Measurements from ENCODE around the gene TBCD. TPM values are rescaled to one million over a fixed set of nuclear protein-coding genes. Genes with fewer than 3 reads are reported as not detected.

TBCD gene
- total RNA-seq, 1 donor from 2014 or later, result 84.8 TPM

DNA sequence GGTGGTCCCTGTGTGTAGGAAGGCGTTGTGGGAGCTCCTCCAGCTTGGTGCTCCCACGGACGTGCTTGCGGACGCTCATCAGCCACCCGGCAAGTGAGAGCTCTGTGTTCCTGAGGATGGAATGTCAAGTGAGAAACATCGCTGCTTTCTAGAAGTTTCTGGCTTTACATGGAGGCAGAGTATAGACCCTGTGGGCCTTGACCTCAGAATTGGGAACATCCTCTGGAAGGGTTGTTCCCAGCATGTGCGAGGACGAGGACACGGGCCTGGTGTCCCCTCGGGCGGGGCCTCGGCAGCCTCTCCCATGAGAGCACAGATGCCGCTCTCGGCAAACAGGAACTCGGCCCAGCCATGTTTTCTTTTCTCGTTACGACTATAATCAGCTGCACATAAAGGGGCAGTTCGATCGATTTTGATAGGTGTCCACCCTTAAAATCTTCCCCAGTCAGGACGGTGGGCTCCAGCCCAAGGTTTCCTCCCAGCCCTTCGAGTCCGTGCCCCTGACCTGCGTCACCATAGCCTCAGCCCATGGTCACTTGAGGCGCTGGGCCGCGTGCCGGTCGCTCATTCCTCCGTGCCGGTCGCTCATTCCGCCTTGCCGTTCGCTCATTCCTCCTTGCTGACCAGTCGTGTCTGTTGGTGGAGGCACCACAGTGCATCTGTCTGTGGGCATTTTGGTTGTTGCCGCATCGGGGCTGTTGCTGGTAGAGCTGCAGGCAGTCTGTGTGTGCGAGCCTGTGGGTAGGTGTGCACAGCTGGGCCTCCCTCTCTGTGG lies 179.2 kb downstream of the TBCD start:
- Histone ChIP-seq H3K4me3 (no peak overlapping the region), H3K27ac (no peak overlapping the region), H3K9me3 (no peaks in the 10 kb centered on the region), H3K36me3 (peaks cover 96% of the 10 kb centered on the region), H3K27me3 (ENCODE audit: low read depth) (no peaks in the 10 kb centered on the region), H3K4me1 (no peaks in the 10 kb centered on the region)
- TF ChIP-seq, protein P1, sequence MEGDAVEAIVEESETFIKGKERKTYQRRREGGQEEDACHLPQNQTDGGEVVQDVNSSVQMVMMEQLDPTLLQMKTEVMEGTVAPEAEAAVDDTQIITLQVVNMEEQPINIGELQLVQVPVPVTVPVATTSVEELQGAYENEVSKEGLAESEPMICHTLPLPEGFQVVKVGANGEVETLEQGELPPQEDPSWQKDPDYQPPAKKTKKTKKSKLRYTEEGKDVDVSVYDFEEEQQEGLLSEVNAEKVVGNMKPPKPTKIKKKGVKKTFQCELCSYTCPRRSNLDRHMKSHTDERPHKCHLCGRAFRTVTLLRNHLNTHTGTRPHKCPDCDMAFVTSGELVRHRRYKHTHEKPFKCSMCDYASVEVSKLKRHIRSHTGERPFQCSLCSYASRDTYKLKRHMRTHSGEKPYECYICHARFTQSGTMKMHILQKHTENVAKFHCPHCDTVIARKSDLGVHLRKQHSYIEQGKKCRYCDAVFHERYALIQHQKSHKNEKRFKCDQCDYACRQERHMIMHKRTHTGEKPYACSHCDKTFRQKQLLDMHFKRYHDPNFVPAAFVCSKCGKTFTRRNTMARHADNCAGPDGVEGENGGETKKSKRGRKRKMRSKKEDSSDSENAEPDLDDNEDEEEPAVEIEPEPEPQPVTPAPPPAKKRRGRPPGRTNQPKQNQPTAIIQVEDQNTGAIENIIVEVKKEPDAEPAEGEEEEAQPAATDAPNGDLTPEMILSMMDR (IDR thresholded peaks at IDR 0.05), result no peak
- DNase-seq (peak; percentile 41), ATAC-seq (no peak)
- intact Hi-C loops (cut with DNase I), result no loop called here

DNA sequence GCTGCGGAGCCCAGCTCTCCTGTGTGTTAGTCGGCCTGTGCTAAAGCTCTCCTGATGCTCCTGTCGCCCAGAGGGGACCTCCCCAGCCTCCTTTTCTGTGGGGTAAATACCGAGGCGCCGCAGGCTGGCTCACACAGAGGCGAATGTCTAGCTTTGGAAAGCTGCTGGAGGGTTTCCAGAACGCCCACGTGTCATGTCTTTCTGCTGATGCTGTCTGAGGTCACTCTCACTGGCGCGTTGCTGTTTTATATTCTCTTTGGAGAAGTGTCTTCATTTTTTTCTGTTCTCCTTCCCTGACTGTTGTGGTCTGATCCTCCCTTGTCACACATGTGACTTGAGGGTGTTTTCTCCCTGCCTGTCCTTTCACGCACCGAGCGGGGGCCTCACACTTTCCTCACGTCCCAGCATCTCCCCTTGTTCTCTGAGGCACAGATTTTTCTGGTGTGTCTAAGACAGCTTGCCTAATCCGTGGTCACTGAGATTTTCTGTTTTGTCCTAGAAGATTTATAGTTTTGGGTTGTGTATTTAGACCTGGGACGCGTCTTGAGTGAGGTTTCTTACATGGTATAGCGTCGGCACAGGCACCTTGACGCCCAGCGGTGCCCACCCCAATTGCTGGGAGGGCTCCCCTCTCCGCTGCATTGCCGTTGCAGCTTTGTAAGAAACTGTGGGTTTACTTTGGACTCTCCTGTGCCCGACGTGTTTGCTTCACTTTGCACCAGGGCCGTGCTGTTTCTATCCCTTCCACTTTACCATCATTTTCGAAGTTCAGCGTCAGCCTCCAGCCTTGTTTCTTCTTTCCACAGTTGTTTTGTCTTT lies 180.0 kb downstream of the TBCD start:
- H3K4me3 ChIP-seq, result no peak overlapping the region
- H3K27ac ChIP-seq, result no peak overlapping the region
- peak; percentile 14 for DNase-seq
- H3K9me3 ChIP-seq, result no peaks in the 10 kb centered on the region
- TF ChIP-seq, protein P1 (IDR thresholded peaks at IDR 0.05), result no peak
- no peak for ATAC-seq
- intact Hi-C loops (cut with DNase I), result no loop called here
- H3K36me3 ChIP-seq, result peaks cover 96% of the 10 kb centered on the region
- no peaks in the 10 kb centered on the region for H3K4me1 ChIP-seq
- H3K27me3 ChIP-seq (ENCODE audit: low read depth), result no peaks in the 10 kb centered on the region

DNA sequence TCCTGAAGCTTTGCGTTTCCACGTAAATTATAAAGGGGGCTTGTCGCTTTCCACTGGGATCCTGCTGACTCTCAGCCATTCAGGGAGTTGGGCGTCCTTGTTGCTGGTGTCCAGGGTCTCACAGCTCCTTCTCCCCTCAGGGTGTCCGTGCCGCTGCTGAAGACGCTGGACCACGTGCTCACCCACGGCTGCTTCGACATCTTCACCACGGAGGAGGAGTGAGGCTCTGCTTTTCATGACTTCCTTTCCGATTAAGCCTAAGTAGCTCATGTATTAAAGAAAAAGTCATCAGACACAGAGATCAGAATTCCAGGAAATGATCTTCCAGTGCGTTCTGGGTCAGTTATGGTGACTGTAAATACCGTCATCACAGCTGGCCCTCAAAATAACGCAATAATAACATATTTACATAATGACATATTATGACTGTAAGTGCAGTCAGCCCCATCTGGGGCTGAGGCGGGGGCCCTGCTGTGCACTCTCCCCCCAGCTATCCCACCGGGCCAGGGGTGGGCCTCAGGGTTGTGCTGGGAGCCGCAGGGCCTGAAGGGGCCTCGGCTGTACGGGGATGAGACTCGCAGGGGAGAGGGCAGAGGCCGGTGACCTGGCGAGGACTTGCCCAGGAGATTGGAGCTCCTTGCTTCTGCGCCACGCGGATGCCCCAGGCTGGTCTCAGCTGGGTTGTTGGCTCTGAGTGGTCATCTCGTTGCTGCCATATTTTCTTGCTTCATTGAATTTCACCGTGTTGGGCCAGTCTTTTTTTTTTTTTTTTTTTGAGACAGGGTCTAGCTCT lies 180.8 kb downstream of the TBCD start:
- no peak overlapping the region for H3K4me3 ChIP-seq
- peaks cover 96% of the 10 kb centered on the region for H3K36me3 ChIP-seq
- no peak overlapping the region for H3K27ac ChIP-seq
- no peaks in the 10 kb centered on the region for H3K27me3 ChIP-seq (ENCODE audit: low read depth)
- peak; percentile 37 for DNase-seq
- H3K4me1 ChIP-seq, result no peaks in the 10 kb centered on the region
- TF ChIP-seq, protein P1 (IDR thresholded peaks at IDR 0.05), result no peak
- H3K9me3 ChIP-seq, result no peaks in the 10 kb centered on the region
- peak in 1 of 2 donors; percentile 20 for ATAC-seq
- intact Hi-C loops (cut with DNase I), result no loop called here

DNA sequence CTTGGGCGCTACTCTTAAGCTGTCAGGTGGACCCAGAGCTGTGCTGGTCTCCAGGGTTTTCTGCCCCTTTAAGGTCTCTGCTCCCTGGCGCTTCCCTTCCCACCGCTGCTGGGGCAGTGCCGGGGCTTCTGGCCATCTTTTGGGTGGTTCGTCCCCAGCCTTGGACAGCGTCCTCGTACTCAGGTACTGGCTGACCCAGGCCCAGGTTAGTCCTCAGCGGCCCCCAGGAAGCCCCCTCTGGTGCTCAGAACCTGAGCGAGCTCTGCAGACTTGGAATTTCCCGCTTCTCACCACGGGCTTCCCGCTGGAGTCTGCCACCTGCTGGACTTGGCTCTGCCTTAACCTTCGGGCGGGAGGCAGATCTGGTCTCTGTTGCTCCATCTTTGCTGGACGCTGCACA lies 182.0 kb downstream of the TBCD start:
- ATAC-seq (no peak), DNase-seq (peak; percentile 16)
- Histone ChIP-seq H3K9me3 (no peaks in the 10 kb centered on the region), H3K4me3 (no peak overlapping the region), H3K36me3 (peaks cover 93% of the 10 kb centered on the region), H3K4me1 (no peaks in the 10 kb centered on the region), H3K27ac (no peak overlapping the region), H3K27me3 (ENCODE audit: low read depth) (no peaks in the 10 kb centered on the region)
- intact Hi-C loops (cut with DNase I), result no loop called here
- TF ChIP-seq, protein P1 (IDR thresholded peaks at IDR 0.05), result no peak

Measured in lower lobe of right lung (tissue), 2 donors.